K562 (cell line): Measurements from ENCODE around the gene PHLDB3. TPM values are rescaled to one million over a fixed set of nuclear protein-coding genes. Genes with fewer than 3 reads are reported as not detected.
A peak's percentile ranks its signal among the peaks of the same experiment; 100 is the strongest.

Source experiments
- BRD9 ChIP-seq: fragments of 450-650 bp; IDR thresholded peaks from 2 replicates; pipeline ENCODE4 v1.6.1; 2018; ENCODE audit warnings: low read depth; ENCODE audit not compliant: partially characterized antibody
- DIDO1 ChIP-seq: fragments of 450-650 bp; IDR thresholded peaks from 2 replicates; pipeline ENCODE4 v1.6.1; 2016; ENCODE audit warnings: low read depth, missing biosample characterization, missing genetic modification characterization
- ESRRB ChIP-seq: fragments of 250-450 bp; sonication (Bioruptor Pico); IDR thresholded peaks from 2 replicates; pipeline ENCODE4 v1.5.0; 2020; ENCODE audit warnings: mild to moderate bottlenecking, moderate library complexity, borderline replicate concordance
- MECOM ChIP-seq: fragments of 250-450 bp; sonication (Bioruptor Pico); IDR thresholded peaks from 2 replicates; pipeline ENCODE4 v1.8.0; 2022; ENCODE audit warnings: inconsistent platforms
- NFYB ChIP-seq: IDR thresholded peaks from 2 replicates; pipeline ENCODE4 v1.6.1; 2011; ENCODE audit warnings: mild to moderate bottlenecking, moderate library complexity; ENCODE audit not compliant: insufficient read length; ENCODE audit errors: extremely low read depth
- RBM39 ChIP-seq: fragments of 200-400 bp; formaldehyde crosslinking; optimal IDR thresholded peaks from 2 replicates; pipeline ENCODE3; 2018; ENCODE audit warnings: low read depth, low read length
- SNIP1 ChIP-seq: fragments of 450-650 bp; IDR thresholded peaks from 2 replicates; pipeline ENCODE4 v1.7.1; 2017; ENCODE audit warnings: low read depth, mild to moderate bottlenecking
- SRSF3 ChIP-seq: fragments of 200-400 bp; formaldehyde crosslinking; IDR thresholded peaks from 2 replicates; pipeline ENCODE4 v1.6.1; 2016; ENCODE audit warnings: mild to moderate bottlenecking, low read length, moderate library complexity; ENCODE audit not compliant: insufficient read depth
- TGIF2 ChIP-seq: sonication (generic); formaldehyde crosslinking; IDR thresholded peaks from 2 replicates; pipeline ENCODE4 v1.8.1; 2022; ENCODE audit warnings: mild to moderate bottlenecking, missing genetic modification reagents, moderate library complexity
- U2AF2 ChIP-seq: fragments of 200-400 bp; formaldehyde crosslinking; optimal IDR thresholded peaks from 2 replicates; pipeline ENCODE3; 2017; ENCODE audit warnings: low read depth, mild to moderate bottlenecking, low read length
- ZNF133 ChIP-seq: fragments of 250-450 bp; sonication (Bioruptor Pico); IDR thresholded peaks from 2 replicates; pipeline ENCODE4 v1.4.0; 2020; ENCODE audit warnings: mild to moderate bottlenecking
- ZNF24 ChIP-seq: fragments of 450-650 bp; IDR thresholded peaks from 2 replicates; pipeline ENCODE4 v1.6.1; 2016
- ZNF431 ChIP-seq: sonication (generic); formaldehyde crosslinking; IDR thresholded peaks from 2 replicates; pipeline ENCODE4 v1.8.0; 2022; ENCODE audit warnings: mild to moderate bottlenecking, missing genetic modification reagents
- polyA plus RNA-seq, 8 experiments: library from polyadenylated mRNA; depleted of rRNA in 4 of 8; stranded (reverse) in 5 of 8; unstranded in 3 of 8; fragments of >200 nt; fragmentation: Nextera tagmentation in 2 of 8; fragmentation: Illumina TruSeq in 1 of 8; extraction: Ambion mirVana in 2 of 8; extraction: Trizol in 1 of 8; gene quantifications; 2 replicates each; pipeline versions ENCODE4 v1.2.1 to v1.2.3, GENCODE V29; 2011 to 2014; ENCODE audit warnings: inconsistent platforms in 1 of 8, missing spikeins in 1 of 8
- total RNA-seq, 7 experiments: library from RNA; depleted of rRNA in 6 of 7; stranded (reverse); fragments of >200 nt in 6 of 7; fragmentation: Illumina TruSeq in 2 of 7; extraction: Trizol in 2 of 7; gene quantifications; 2 replicates each; pipeline versions ENCODE4 v1.2.1 to v1.2.3, GENCODE V29; 2011 to 2021; ENCODE audit warnings: low replicate concordance in 1 of 7
- TF ChIP-seq, protein P1 (sequence below): fragments of 200-600 bp; sonication (generic); IDR thresholded peaks from one replicate; pipeline ENCODE4 v1.6.1; 2012; ENCODE audit warnings: mild to moderate bottlenecking, low read depth, low read length, inconsistent platforms
- TF ChIP-seq, protein P2 (sequence below): fragments of 450-650 bp; IDR thresholded peaks from 2 replicates; pipeline ENCODE4 v1.6.1; 2016

The PHLDB3 gene
- total and polyA plus RNA-seq, 9 of the 15 experiments (the other 6 are each of a cell fraction or from before 2014, with no cell fraction given): 0.04 to 23.5 (median 3.9) TPM

- TF ChIP-seq SRSF3: no peak
- no peak for TF ChIP-seq NFYB
- TF ChIP-seq RBM39: no peak
- TF ChIP-seq DIDO1 (tag): no peak
- TF ChIP-seq ZNF133 (CRISPR knock-in tag): no peak
- TF ChIP-seq BRD9: no peak
- TF ChIP-seq ZNF24: no peak
- TF ChIP-seq, protein P1, sequence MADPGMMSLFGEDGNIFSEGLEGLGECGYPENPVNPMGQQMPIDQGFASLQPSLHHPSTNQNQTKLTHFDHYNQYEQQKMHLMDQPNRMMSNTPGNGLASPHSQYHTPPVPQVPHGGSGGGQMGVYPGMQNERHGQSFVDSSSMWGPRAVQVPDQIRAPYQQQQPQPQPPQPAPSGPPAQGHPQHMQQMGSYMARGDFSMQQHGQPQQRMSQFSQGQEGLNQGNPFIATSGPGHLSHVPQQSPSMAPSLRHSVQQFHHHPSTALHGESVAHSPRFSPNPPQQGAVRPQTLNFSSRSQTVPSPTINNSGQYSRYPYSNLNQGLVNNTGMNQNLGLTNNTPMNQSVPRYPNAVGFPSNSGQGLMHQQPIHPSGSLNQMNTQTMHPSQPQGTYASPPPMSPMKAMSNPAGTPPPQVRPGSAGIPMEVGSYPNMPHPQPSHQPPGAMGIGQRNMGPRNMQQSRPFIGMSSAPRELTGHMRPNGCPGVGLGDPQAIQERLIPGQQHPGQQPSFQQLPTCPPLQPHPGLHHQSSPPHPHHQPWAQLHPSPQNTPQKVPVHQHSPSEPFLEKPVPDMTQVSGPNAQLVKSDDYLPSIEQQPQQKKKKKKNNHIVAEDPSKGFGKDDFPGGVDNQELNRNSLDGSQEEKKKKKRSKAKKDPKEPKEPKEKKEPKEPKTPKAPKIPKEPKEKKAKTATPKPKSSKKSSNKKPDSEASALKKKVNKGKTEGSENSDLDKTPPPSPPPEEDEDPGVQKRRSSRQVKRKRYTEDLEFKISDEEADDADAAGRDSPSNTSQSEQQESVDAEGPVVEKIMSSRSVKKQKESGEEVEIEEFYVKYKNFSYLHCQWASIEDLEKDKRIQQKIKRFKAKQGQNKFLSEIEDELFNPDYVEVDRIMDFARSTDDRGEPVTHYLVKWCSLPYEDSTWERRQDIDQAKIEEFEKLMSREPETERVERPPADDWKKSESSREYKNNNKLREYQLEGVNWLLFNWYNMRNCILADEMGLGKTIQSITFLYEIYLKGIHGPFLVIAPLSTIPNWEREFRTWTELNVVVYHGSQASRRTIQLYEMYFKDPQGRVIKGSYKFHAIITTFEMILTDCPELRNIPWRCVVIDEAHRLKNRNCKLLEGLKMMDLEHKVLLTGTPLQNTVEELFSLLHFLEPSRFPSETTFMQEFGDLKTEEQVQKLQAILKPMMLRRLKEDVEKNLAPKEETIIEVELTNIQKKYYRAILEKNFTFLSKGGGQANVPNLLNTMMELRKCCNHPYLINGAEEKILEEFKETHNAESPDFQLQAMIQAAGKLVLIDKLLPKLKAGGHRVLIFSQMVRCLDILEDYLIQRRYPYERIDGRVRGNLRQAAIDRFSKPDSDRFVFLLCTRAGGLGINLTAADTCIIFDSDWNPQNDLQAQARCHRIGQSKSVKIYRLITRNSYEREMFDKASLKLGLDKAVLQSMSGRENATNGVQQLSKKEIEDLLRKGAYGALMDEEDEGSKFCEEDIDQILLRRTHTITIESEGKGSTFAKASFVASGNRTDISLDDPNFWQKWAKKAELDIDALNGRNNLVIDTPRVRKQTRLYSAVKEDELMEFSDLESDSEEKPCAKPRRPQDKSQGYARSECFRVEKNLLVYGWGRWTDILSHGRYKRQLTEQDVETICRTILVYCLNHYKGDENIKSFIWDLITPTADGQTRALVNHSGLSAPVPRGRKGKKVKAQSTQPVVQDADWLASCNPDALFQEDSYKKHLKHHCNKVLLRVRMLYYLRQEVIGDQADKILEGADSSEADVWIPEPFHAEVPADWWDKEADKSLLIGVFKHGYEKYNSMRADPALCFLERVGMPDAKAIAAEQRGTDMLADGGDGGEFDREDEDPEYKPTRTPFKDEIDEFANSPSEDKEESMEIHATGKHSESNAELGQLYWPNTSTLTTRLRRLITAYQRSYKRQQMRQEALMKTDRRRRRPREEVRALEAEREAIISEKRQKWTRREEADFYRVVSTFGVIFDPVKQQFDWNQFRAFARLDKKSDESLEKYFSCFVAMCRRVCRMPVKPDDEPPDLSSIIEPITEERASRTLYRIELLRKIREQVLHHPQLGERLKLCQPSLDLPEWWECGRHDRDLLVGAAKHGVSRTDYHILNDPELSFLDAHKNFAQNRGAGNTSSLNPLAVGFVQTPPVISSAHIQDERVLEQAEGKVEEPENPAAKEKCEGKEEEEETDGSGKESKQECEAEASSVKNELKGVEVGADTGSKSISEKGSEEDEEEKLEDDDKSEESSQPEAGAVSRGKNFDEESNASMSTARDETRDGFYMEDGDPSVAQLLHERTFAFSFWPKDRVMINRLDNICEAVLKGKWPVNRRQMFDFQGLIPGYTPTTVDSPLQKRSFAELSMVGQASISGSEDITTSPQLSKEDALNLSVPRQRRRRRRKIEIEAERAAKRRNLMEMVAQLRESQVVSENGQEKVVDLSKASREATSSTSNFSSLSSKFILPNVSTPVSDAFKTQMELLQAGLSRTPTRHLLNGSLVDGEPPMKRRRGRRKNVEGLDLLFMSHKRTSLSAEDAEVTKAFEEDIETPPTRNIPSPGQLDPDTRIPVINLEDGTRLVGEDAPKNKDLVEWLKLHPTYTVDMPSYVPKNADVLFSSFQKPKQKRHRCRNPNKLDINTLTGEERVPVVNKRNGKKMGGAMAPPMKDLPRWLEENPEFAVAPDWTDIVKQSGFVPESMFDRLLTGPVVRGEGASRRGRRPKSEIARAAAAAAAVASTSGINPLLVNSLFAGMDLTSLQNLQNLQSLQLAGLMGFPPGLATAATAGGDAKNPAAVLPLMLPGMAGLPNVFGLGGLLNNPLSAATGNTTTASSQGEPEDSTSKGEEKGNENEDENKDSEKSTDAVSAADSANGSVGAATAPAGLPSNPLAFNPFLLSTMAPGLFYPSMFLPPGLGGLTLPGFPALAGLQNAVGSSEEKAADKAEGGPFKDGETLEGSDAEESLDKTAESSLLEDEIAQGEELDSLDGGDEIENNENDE: no peak
- TF ChIP-seq, protein P2, sequence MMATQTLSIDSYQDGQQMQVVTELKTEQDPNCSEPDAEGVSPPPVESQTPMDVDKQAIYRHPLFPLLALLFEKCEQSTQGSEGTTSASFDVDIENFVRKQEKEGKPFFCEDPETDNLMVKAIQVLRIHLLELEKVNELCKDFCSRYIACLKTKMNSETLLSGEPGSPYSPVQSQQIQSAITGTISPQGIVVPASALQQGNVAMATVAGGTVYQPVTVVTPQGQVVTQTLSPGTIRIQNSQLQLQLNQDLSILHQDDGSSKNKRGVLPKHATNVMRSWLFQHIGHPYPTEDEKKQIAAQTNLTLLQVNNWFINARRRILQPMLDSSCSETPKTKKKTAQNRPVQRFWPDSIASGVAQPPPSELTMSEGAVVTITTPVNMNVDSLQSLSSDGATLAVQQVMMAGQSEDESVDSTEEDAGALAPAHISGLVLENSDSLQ: peak; percentile 87
- TF ChIP-seq TGIF2 (CRISPR knock-in tag): no peak
- no peak for TF ChIP-seq U2AF2
- no peak for TF ChIP-seq MECOM (CRISPR knock-in tag)
- TF ChIP-seq ESRRB: no peak
- no peak for TF ChIP-seq ZNF431 (CRISPR knock-in tag)
- no peak for TF ChIP-seq SNIP1
These were observed 41.0 kb downstream of the PHLDB3 start (continued) for GRCh38 chr19:43463381-43464133.
